ENCODE measurements around the gene HDX.
"Not testable (repeated sequence)": the region's sequence is repeated elsewhere in the genome, so short reads cannot be mapped to it uniquely, and the experiment has no call there.

Gene HDX

DNA sequence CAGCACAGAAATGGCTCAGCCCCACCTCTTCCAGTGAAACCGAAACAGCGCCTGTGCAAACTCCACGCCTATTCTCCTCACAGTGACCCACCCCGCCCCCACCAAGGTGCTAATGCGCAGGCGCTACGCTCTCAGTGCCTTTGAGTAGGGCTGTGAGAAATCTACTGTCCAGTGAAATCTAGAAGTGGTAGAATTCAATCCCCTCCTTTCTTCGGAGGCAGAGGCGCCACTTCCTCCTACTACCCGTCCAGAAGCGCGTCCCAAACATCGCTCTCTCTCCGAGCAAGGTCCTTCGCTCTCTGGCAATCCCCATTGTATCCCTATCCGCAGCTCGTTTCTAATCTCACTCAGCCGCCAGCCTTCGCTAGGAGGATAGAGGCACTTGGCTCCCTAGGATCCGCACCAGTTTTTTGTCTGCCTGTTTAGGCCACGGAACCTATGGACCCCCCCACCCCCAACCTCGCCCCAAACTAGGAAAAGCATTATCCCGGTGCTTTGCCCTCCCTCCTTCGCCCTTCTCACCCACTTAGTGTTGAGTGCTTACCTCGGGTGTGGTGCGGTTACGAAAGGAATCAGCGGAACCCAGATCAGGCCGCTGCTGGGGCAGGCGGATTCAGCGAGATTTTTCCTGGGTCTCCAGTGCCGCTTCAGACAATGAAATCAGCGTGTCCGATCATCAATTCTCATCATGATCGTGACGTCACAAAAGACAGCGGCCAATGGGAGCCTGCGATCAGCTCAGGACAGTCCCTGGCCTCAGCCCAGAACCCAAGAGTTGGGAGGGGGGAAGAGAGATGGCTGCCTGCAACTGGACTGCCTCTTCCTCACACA is at the start of gene HDX:
Gene HDX, minus strand, starts transcription at position 656 of the 831 bp plus-strand sequence. CDS start 27,056 bp downstream, outside the sequence.
- peak within 1 kb of the TSS; percentile 93 for H3K4me3 Mint-ChIP-seq
- H3K36me3 Mint-ChIP-seq (ENCODE audit: low read depth): no peaks in the 10 kb centered on the region
- H3K27me3 Mint-ChIP-seq (ENCODE audit: low read depth): peaks cover 5% of the 10 kb centered on the region
- peak within 1 kb of the TSS; percentile 95 for H3K27ac Mint-ChIP-seq
- no peaks in the 10 kb centered on the region for H3K9me3 Mint-ChIP-seq
- H3K4me1 Mint-ChIP-seq (ENCODE audit: low read depth): peaks cover 9% of the 10 kb centered on the region

GRCh38 chrX:84541315-84541714 is 39.1 kb upstream of the HDX start:
- H3K4me3 Mint-ChIP-seq; H3K27me3 Mint-ChIP-seq (ENCODE audit: low read depth); H3K36me3 Mint-ChIP-seq (ENCODE audit: low read depth); H3K27ac Mint-ChIP-seq; H3K4me1 Mint-ChIP-seq (ENCODE audit: low read depth): not testable (repeated sequence)
- peaks cover 17% of the 10 kb centered on the region for H3K9me3 Mint-ChIP-seq

DNA sequence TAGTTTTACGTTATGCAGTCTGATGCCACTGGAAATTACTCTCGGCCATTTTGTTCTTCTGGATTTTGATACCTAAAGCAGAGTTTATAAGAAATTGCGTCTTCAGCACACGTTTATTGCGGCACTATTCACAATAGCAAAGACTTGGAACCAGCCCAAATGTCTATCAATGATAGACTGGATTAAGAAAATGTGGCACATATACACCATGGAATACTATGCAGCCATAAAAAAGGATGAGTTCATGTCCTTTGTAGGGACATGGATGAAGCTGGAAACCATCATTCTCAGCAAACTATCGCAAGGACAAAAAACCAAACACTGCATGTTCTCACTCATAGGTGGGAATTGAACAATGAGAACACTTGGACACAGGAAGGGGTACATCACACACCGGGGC is 35.4 kb upstream of the HDX start:
- not testable (repeated sequence) for H3K27me3 Mint-ChIP-seq (ENCODE audit: low read depth); H3K4me1 Mint-ChIP-seq (ENCODE audit: low read depth); H3K36me3 Mint-ChIP-seq (ENCODE audit: low read depth); H3K4me3 Mint-ChIP-seq; H3K27ac Mint-ChIP-seq
- H3K9me3 Mint-ChIP-seq: peaks cover 15% of the 10 kb centered on the region

DNA sequence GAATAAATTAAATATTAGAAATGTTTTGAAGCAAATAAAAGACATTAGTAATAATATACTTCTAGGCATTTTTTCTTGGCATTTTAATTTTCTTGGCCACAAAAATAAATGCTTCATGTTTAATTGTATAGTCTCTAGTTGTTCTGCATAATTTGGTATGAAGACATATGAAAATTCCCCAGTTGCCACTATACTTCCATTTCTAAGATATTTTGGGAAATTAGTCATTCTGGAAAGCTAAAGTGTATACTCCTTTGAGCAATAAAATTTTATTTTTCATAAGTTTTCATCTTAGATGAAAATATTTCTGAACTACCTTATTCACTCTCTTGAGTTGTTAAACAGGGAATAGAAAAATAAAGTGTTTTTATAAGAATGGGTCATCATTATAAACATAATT is 13.8 kb downstream of the HDX start:
- H3K36me3 Mint-ChIP-seq (ENCODE audit: low read depth): peaks cover 5% of the 10 kb centered on the region
- H3K27me3 Mint-ChIP-seq (ENCODE audit: low read depth): no peaks in the 10 kb centered on the region
- H3K4me1 Mint-ChIP-seq (ENCODE audit: low read depth): peaks cover 4% of the 10 kb centered on the region
- H3K4me3 Mint-ChIP-seq: no peak overlapping the region
- no peaks in the 10 kb centered on the region for H3K9me3 Mint-ChIP-seq
- no peak overlapping the region for H3K27ac Mint-ChIP-seq

DNA sequence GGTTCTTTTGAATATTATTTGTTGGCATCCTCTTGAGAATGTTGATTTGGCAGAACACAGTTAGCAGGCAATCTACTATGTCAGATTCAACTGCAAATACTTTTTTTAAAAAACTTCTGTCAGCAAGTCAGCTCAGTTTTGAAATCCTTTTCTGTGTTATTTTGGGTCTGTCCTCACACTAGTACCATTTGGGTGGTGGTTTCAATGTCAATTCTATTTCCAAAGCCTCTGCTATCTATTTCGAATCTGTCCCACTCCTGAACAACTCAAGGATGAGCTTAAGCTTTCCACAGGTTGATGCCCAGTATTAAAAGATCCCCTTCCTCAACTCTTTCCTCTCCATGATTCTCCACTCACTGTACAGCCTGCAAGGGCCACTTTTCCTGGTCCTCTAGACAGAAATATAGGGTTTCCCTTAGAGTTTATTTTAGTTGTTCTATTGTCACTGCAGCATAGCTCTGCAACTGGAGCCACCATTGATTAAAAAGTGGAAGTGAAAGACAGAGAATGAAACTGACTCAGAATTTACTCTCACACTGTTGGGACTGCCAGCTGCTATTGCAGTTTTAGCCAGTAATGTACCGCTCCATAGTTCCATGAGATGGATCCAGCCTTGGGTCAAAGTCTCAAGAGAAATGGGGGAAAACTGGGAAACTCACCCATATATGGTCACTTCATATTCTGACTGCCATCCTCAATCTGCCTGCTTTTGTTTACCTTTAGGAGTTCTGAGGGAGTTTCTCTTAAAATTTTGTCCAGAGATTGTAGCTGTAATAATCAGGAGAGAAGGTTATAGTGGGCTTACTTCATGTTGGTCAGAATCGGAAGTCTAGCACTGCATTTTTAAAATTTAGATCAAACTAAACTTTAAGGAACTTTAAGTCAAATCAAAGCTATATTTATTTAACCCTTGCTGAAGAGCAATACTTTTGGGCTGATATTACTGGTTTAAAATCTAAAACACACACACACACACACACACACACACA is 14.6 kb downstream of the HDX start:
- peaks cover 6% of the 10 kb centered on the region for H3K36me3 Mint-ChIP-seq (ENCODE audit: low read depth)
- H3K4me1 Mint-ChIP-seq (ENCODE audit: low read depth): peaks cover 4% of the 10 kb centered on the region
- no peak overlapping the region for H3K4me3 Mint-ChIP-seq
- H3K9me3 Mint-ChIP-seq: peaks cover 1% of the 10 kb centered on the region
- H3K27ac Mint-ChIP-seq: no peak overlapping the region
- no peaks in the 10 kb centered on the region for H3K27me3 Mint-ChIP-seq (ENCODE audit: low read depth)

DNA sequence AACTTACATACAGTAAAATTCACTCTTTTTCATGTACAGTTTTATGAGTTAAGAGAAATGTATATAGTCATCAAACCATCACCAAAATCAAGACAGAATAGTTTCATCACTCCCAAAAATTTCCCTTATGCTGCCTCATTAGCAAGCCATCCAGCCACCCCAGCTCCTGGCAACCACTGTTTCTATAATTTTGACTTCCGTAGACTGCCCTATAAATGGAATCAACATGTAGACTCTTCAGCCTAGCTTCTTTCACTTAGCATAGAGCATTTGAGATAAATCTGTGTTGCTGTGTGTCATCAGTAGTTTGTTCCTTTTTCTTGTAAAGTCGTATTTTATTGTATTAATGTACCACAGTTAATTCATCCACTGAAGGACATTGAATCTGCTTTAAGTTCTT is 23.2 kb downstream of the HDX start:
- H3K27ac Mint-ChIP-seq: no peak overlapping the region
- H3K27me3 Mint-ChIP-seq (ENCODE audit: low read depth): no peaks in the 10 kb centered on the region
- peaks cover 10% of the 10 kb centered on the region for H3K9me3 Mint-ChIP-seq
- no peak overlapping the region for H3K4me3 Mint-ChIP-seq
- peaks cover 7% of the 10 kb centered on the region for H3K36me3 Mint-ChIP-seq (ENCODE audit: low read depth)
- no peaks in the 10 kb centered on the region for H3K4me1 Mint-ChIP-seq (ENCODE audit: low read depth)

- H3K36me3 Mint-ChIP-seq (ENCODE audit: low read depth): no peaks in the 10 kb centered on the region
- no peak overlapping the region for H3K4me3 Mint-ChIP-seq
- H3K27me3 Mint-ChIP-seq (ENCODE audit: low read depth): no peaks in the 10 kb centered on the region
- H3K4me1 Mint-ChIP-seq (ENCODE audit: low read depth): no peaks in the 10 kb centered on the region
- no peak overlapping the region for H3K27ac Mint-ChIP-seq
- H3K9me3 Mint-ChIP-seq: peaks cover 5% of the 10 kb centered on the region
These were observed 25.1 kb downstream of the HDX start for GRCh38 chrX:84477114-84477513.

DNA sequence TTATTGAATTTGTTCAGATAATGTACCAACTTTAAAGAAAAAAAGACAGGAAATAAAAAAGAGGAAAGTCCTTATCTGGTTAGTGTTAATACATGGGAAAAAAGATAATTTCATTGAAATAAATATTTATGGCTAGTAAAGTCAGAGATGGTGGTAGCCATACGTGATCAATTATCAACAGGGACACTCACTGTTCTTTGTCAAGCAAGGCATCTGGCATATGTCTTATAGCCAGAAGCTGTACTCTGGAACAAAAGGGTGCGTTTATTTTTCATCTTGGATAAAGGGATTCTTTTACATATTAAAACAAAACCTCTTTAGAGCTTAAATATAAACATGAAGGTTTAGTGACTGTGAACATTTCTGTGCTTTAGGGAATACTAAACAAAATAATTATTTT is 26.7 kb downstream of the HDX start:
- no peak overlapping the region for H3K4me3 Mint-ChIP-seq
- H3K4me1 Mint-ChIP-seq (ENCODE audit: low read depth): no peaks in the 10 kb centered on the region
- H3K27ac Mint-ChIP-seq: no peak overlapping the region
- H3K36me3 Mint-ChIP-seq (ENCODE audit: low read depth): no peaks in the 10 kb centered on the region
- no peaks in the 10 kb centered on the region for H3K27me3 Mint-ChIP-seq (ENCODE audit: low read depth)
- H3K9me3 Mint-ChIP-seq: no peaks in the 10 kb centered on the region

DNA sequence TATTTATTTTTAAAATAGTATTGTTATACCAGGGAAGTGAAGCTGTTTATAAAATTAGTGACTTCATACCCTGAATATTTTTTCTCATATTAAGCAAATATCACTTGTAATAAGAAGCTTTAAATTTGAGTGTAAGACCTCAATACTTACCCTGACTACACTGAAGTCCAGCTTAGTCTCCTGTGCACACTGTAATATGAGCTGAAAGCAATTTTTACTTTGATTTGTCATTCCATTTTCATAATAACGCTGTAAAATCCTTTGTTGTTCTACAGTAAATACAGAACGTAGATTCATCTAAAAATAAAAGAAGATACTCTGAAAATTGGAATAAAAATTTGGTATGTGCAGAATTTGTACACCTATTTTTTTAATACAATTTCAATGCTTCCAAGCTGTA is 27.2 kb downstream of the HDX start:
- no peaks in the 10 kb centered on the region for H3K36me3 Mint-ChIP-seq (ENCODE audit: low read depth)
- H3K4me1 Mint-ChIP-seq (ENCODE audit: low read depth): no peaks in the 10 kb centered on the region
- H3K4me3 Mint-ChIP-seq: no peak overlapping the region
- H3K9me3 Mint-ChIP-seq: no peaks in the 10 kb centered on the region
- no peaks in the 10 kb centered on the region for H3K27me3 Mint-ChIP-seq (ENCODE audit: low read depth)
- H3K27ac Mint-ChIP-seq: no peak overlapping the region

GRCh38 chrX:84469226-84469625 is 33.0 kb downstream of the HDX start:
- no peaks in the 10 kb centered on the region for H3K36me3 Mint-ChIP-seq (ENCODE audit: low read depth)
- no peaks in the 10 kb centered on the region for H3K27me3 Mint-ChIP-seq (ENCODE audit: low read depth)
- no peaks in the 10 kb centered on the region for H3K4me1 Mint-ChIP-seq (ENCODE audit: low read depth)
- no peak overlapping the region for H3K4me3 Mint-ChIP-seq
- H3K27ac Mint-ChIP-seq: no peak overlapping the region
- H3K9me3 Mint-ChIP-seq: no peaks in the 10 kb centered on the region

GRCh38 chrX:84467898-84468297 is 34.4 kb downstream of the HDX start:
- H3K27me3 Mint-ChIP-seq (ENCODE audit: low read depth): no peaks in the 10 kb centered on the region
- H3K9me3 Mint-ChIP-seq: no peaks in the 10 kb centered on the region
- no peaks in the 10 kb centered on the region for H3K36me3 Mint-ChIP-seq (ENCODE audit: low read depth)
- H3K27ac Mint-ChIP-seq: no peak overlapping the region
- no peaks in the 10 kb centered on the region for H3K4me1 Mint-ChIP-seq (ENCODE audit: low read depth)
- H3K4me3 Mint-ChIP-seq: no peak overlapping the region

- no peaks in the 10 kb centered on the region for H3K27me3 Mint-ChIP-seq (ENCODE audit: low read depth)
- H3K4me3 Mint-ChIP-seq: no peak overlapping the region
- no peaks in the 10 kb centered on the region for H3K36me3 Mint-ChIP-seq (ENCODE audit: low read depth)
- no peaks in the 10 kb centered on the region for H3K4me1 Mint-ChIP-seq (ENCODE audit: low read depth)
- no peak overlapping the region for H3K27ac Mint-ChIP-seq
- H3K9me3 Mint-ChIP-seq: peaks cover 7% of the 10 kb centered on the region
These were observed 48.7 kb downstream of the HDX start for GRCh38 chrX:84453351-84454246.

DNA sequence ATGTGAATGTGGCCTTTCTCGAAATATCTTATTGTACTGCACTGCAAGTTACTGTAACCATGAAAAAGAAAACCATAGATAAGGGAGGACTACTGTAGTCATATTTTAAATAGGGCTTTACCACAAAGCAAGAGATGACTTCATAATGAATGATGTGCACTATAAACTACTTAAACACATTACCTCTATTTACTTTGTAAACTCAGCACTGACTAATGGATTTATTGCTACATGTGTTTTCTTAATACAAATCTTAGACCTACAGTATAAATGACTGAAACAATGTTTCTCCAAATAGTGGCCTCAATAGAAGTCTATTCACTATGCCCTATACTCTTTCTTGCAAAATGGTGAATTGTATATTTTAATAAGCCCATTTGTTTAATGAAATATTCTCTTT is 61.1 kb downstream of the HDX start:
- Mint-ChIP-seq H3K27me3 (ENCODE audit: low read depth) (no peaks in the 10 kb centered on the region), H3K4me1 (ENCODE audit: low read depth) (no peaks in the 10 kb centered on the region), H3K9me3 (peaks cover 12% of the 10 kb centered on the region), H3K4me3 (no peak overlapping the region), H3K36me3 (ENCODE audit: low read depth) (no peaks in the 10 kb centered on the region), H3K27ac (no peak overlapping the region)

GRCh38 chrX:84415140-84415539 is 87.1 kb downstream of the HDX start:
- H3K9me3 Mint-ChIP-seq: peaks cover 19% of the 10 kb centered on the region
- H3K4me1 Mint-ChIP-seq (ENCODE audit: low read depth): no peaks in the 10 kb centered on the region
- H3K27ac Mint-ChIP-seq: no peak overlapping the region
- H3K36me3 Mint-ChIP-seq (ENCODE audit: low read depth): no peaks in the 10 kb centered on the region
- H3K27me3 Mint-ChIP-seq (ENCODE audit: low read depth): no peaks in the 10 kb centered on the region
- H3K4me3 Mint-ChIP-seq: no peak overlapping the region

All from T-helper 1 cell treated with Interleukin-12 subunit alpha and Interleukin-12 subunit beta and Interleukin-4 antibody, amounts not matched to agents 30 μg/mL and 1 μg/mL, for 36 hours (primary cell).